Bronchial epithelial cell (primary cell): ENCODE results near the gene ABCA6. TPM values are rescaled to one million over a fixed set of nuclear protein-coding genes. Genes with fewer than 3 reads are reported as not detected.

ENCODE experiments used
- DNase-seq: peaks from one replicate; pipeline ENCODE4 v3.0.0-alpha.2; 2010; ENCODE audit warnings: low read depth
- FAIRE-seq: peaks from 2 replicates; lab custom pipeline; 2011; peaks lifted over from hg19 to GRCh38; lab: Jason Lieb, UNC
- H3K27me3 ChIP-seq: 2 replicates; pipeline ENCODE4 v1.5.1; 2011; ENCODE audit warnings: low read length; ENCODE audit not compliant: control insufficient read depth, insufficient read depth
- H3K36me3 ChIP-seq: 2 replicates; pipeline ENCODE4 v1.5.1; 2011; ENCODE audit warnings: low read length; ENCODE audit not compliant: control insufficient read depth, insufficient read depth
- H3K4me3 ChIP-seq: 2 replicates; pipeline ENCODE4 v1.5.1; 2011; ENCODE audit warnings: mild to moderate bottlenecking, low read depth, low read length, control low read depth
- total RNA-seq: library from RNA; depleted of rRNA; stranded (reverse); fragments of >200 nt; gene quantifications from 2 replicates; pipeline ENCODE4 v1.2.1, GENCODE V29; 2014
- TF ChIP-seq, protein P1 (sequence below): IDR thresholded peaks from 2 replicates; pipeline ENCODE4 v1.5.1; 2011; ENCODE audit warnings: mild to moderate bottlenecking, moderate library complexity, low read length, control low read depth, inconsistent platforms; ENCODE audit not compliant: insufficient read depth, severe bottlenecking

The ABCA6 gene
- total RNA-seq, 1 donor from 2014 or later, result 0.26 TPM

DNA sequence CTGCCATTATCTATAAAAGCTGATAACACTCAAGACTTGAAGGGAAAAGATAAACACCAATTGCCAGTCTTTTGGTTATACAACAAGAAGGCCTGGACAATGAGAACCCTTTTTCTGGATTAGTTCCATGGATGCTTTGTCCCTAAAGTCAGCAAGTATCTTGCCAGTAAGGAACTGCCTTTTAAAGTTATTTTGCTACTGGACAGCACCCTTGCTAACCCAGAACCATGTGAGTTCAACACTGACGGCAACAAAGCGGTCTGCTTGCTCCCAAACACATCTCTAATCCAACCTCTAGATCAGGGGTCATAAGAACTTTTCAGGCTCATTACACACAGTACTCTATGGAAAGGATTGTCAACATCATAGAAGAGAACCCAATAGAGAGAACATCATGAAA is 25.3 kb upstream of the ABCA6 start:
- H3K4me3 ChIP-seq, result no peak overlapping the region
- no peak for DNase-seq
- H3K27me3 ChIP-seq, result no peaks in the 10 kb centered on the region
- no peak for FAIRE-seq
- H3K36me3 ChIP-seq, result no peaks in the 10 kb centered on the region
- TF ChIP-seq, protein P1, sequence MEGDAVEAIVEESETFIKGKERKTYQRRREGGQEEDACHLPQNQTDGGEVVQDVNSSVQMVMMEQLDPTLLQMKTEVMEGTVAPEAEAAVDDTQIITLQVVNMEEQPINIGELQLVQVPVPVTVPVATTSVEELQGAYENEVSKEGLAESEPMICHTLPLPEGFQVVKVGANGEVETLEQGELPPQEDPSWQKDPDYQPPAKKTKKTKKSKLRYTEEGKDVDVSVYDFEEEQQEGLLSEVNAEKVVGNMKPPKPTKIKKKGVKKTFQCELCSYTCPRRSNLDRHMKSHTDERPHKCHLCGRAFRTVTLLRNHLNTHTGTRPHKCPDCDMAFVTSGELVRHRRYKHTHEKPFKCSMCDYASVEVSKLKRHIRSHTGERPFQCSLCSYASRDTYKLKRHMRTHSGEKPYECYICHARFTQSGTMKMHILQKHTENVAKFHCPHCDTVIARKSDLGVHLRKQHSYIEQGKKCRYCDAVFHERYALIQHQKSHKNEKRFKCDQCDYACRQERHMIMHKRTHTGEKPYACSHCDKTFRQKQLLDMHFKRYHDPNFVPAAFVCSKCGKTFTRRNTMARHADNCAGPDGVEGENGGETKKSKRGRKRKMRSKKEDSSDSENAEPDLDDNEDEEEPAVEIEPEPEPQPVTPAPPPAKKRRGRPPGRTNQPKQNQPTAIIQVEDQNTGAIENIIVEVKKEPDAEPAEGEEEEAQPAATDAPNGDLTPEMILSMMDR, result no peak

DNA sequence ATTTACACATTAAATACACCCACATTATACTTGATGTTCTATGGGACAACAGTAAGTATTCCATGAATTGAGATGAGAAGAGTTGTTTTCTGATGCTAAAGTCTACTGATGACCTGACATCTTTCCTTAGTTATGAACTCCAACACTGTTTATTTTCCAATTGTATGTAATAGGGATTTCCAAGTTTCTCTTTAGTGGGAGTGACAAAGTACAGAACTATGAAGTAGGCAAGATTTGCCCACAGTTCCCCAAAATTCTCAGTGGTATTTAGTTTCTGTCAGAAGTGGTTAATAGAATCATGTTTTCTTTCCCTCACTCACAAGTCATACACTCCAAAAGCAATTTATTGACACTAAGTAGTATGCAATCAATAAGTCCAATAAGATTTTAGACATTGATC is 22.5 kb upstream of the ABCA6 start:
- TF ChIP-seq, protein P1, result no peak
- Histone ChIP-seq H3K4me3 (no peak overlapping the region), H3K27me3 (no peaks in the 10 kb centered on the region), H3K36me3 (no peaks in the 10 kb centered on the region)
- FAIRE-seq, result no peak
- DNase-seq, result no peak

DNA sequence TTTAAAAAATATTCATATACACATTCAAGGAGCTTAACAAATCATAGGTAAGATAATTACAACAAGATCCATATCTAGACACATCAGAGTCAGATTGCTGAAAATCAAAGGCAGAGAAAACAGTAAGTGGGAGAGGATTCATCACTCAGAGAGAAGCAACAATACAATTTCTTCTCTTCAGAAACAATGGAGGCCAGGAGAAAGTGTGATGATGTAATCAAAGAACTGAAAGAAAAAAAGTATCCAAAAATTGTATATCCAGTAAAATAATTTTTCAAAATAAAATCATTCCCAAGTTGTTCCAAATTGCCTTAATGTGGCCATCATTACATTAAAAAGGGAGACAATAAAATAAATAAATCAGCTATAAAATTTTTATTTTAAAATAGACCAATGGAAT is 17.7 kb upstream of the ABCA6 start:
- TF ChIP-seq, protein P1, result no peak
- FAIRE-seq (no peak), DNase-seq (no peak)
- Histone ChIP-seq H3K4me3 (no peak overlapping the region), H3K36me3 (no peaks in the 10 kb centered on the region), H3K27me3 (no peaks in the 10 kb centered on the region)

DNA sequence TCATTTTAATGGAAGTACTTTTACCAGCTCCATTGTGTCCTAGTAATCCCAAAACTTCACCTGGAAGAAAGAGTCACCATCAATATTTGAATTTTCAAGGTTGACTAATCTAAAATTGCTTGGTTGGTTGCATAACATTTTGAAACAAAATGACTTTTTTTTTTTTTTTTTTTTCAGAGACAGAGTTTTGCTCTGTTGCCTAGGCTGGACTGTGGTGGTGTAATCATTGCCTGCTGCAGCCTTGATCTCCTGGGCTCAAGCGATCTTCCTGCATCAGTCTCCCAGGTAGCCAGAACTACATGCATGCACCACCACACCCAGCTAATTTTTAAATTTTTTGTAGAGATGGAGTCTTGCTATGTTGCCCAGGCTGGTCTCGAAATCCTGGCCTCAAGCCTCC is 12.6 kb upstream of the ABCA6 start:
- Histone ChIP-seq H3K4me3 (no peak overlapping the region), H3K27me3 (no peaks in the 10 kb centered on the region), H3K36me3 (no peaks in the 10 kb centered on the region)
- DNase-seq (no peak), FAIRE-seq (no peak)
- TF ChIP-seq, protein P1, result no peak

DNA sequence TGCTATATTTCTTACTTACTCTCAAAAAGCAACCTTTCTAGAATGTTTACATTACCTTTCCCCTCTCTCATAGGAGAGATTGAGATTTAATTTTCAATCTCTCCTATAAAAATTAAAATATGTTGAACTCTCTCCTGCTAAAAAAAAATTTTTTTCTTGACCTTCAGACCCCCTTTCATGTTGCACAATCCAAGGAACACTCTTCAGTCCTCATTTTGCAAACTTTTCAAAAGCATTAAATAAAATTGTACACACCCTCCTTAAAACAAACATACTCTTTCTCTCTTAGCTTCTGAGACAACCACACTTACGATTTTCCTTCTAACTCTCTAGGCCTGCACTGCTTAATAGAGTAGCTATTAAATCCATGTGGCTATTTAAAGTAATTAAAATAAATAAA is 8.6 kb upstream of the ABCA6 start:
- no peak for FAIRE-seq
- no peak for DNase-seq
- TF ChIP-seq, protein P1, result no peak

DNA sequence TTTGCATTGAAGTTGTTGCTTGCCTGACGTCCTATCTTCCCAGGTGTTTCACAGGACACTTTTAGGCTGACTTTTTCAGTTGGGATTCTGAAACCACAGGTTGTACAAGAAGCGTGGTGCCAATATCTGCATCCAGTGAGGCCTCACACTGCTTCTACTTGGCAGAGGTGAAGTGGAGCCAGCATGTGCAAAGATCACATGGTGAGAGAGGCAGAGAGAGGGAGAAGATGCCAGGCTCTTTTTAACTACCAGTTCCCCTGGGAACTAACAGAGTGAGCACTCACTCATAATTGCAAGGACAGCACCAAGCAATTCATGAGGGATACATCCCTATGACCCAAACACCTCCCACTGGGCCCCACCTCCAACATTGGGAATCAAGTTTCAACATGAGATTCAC is 5.8 kb upstream of the ABCA6 start:
- no peaks in the 10 kb centered on the region for H3K36me3 ChIP-seq
- H3K4me3 ChIP-seq, result no peak overlapping the region
- DNase-seq (no peak), FAIRE-seq (no peak)
- H3K27me3 ChIP-seq, result no peaks in the 10 kb centered on the region
- TF ChIP-seq, protein P1, result no peak

More for the DNA sequence above, 8.6 kb upstream of the ABCA6 start:
- H3K27me3 ChIP-seq, result no peaks in the 10 kb centered on the region
- H3K36me3 ChIP-seq, result no peaks in the 10 kb centered on the region
- no peak overlapping the region for H3K4me3 ChIP-seq
